ENCODE results near the gene BCL2L15.
"Not testable (repeated sequence)": the region's sequence is repeated elsewhere in the genome, so short reads cannot be mapped to it uniquely, and the experiment has no call there.

Gene BCL2L15

GRCh38 chr1:113854234-113854633 lies 33.1 kb downstream of the BCL2L15 start:
- no peaks in the 10 kb centered on the region for H3K36me3 ChIP-seq (ENCODE audit: control insufficient read depth in 2 of 2, insufficient read depth in 1 of 2, low read length in 2 of 2)
- ChIA-PET CTCF (no interaction called here), POLR2A (no interaction called here)
- no peaks in the 10 kb centered on the region for H3K4me1 ChIP-seq (ENCODE audit: control insufficient read depth, insufficient read depth, low read length)
- H3K9me3 ChIP-seq (ENCODE audit: control insufficient read depth, insufficient read depth, low read depth, low read length): no peaks in the 10 kb centered on the region
- no peak for TF ChIP-seq ZNF214 (tag by site-specific recombination; IDR thresholded peaks at IDR 0.05; ENCODE audit: borderline replicate concordance)
- no peak for TF ChIP-seq ZNF777 (tag by site-specific recombination; IDR thresholded peaks at IDR 0.05; ENCODE audit: borderline replicate concordance)
- no peak for TF ChIP-seq ZNF341 (tag by site-specific recombination; IDR thresholded peaks at IDR 0.05; ENCODE audit: low read depth)
- no peak for TF ChIP-seq ZNF488 (tag by site-specific recombination; IDR thresholded peaks at IDR 0.05)
- TF ChIP-seq ZNF830 (tag by site-specific recombination; IDR thresholded peaks at IDR 0.05; ENCODE audit: low read depth): no peak
- no peak for TF ChIP-seq ZBTB26 (tag by site-specific recombination; optimal IDR thresholded peaks at IDR 0.05)
- no peak for TF ChIP-seq ZNF501 (tag by site-specific recombination; IDR thresholded peaks at IDR 0.05)
- no peak for TF ChIP-seq ZNF394 (tag by site-specific recombination; IDR thresholded peaks at IDR 0.05; ENCODE audit: borderline replicate concordance)
- no peak overlapping the region for H3K27ac ChIP-seq (ENCODE audit: extremely low read depth, low read depth, low read length)
- no peak overlapping the region for H3K4me3 ChIP-seq (ENCODE audit: low read depth, low read length)

GRCh38 chr1:113852694-113853093 lies 34.7 kb downstream of the BCL2L15 start:
- POLR2A ChIA-PET; H3K27ac ChIP-seq (ENCODE audit: extremely low read depth, low read depth, low read length); H3K36me3 ChIP-seq (ENCODE audit: control insufficient read depth in 2 of 2, insufficient read depth in 1 of 2, low read length in 2 of 2); H3K9me3 ChIP-seq (ENCODE audit: control insufficient read depth, insufficient read depth, low read depth, low read length); H3K4me3 ChIP-seq (ENCODE audit: low read depth, low read length); H3K4me1 ChIP-seq (ENCODE audit: control insufficient read depth, insufficient read depth, low read length): not testable (repeated sequence)
- CTCF ChIA-PET: interaction anchor here (0.6 kb wide), 1 partner anchor 636 kb away, joined by 3 read pairs; no protein-coding TSS in a partner anchor

GRCh38 chr1:113850127-113850796 lies 37.1 kb downstream of the BCL2L15 start:
- POLR2A ChIA-PET: no interaction called here
- CTCF ChIA-PET: no interaction called here
- Histone ChIP-seq H3K4me1 (ENCODE audit: control insufficient read depth, insufficient read depth, low read length) (no peaks in the 10 kb centered on the region), H3K4me3 (ENCODE audit: low read depth, low read length) (no peak overlapping the region), H3K36me3 (ENCODE audit: control insufficient read depth in 2 of 2, insufficient read depth in 1 of 2, low read length in 2 of 2) (no peaks in the 10 kb centered on the region), H3K9me3 (ENCODE audit: control insufficient read depth, insufficient read depth, low read depth, low read length) (no peaks in the 10 kb centered on the region), H3K27ac (ENCODE audit: extremely low read depth, low read depth, low read length) (no peak overlapping the region)
- TF ChIP-seq ZNF624 (tag by site-specific recombination; IDR thresholded peaks at IDR 0.05) (no peak), ZNF530 (tag by site-specific recombination; IDR thresholded peaks at IDR 0.05; ENCODE audit: low read depth) (no peak), ZNF366 (tag by site-specific recombination; conservative IDR thresholded peaks at IDR 0.05) (peak; percentile 91), ZNF274 (IDR thresholded peaks at IDR 0.05; ENCODE audit: low read length) (no peak), ZNF274 (tag by site-specific recombination; IDR thresholded peaks at IDR 0.05; ENCODE audit: borderline replicate concordance) (no peak), ZBTB20 (tag by site-specific recombination; IDR thresholded peaks at IDR 0.05) (no peak), ZNF350 (tag by site-specific recombination; IDR thresholded peaks at IDR 0.05) (no peak)

GRCh38 chr1:113849072-113849471 lies 38.3 kb downstream of the BCL2L15 start:
- Histone ChIP-seq H3K9me3 (ENCODE audit: control insufficient read depth, insufficient read depth, low read depth, low read length) (no peaks in the 10 kb centered on the region), H3K36me3 (ENCODE audit: control insufficient read depth in 2 of 2, insufficient read depth in 1 of 2, low read length in 2 of 2) (no peaks in the 10 kb centered on the region), H3K4me1 (ENCODE audit: control insufficient read depth, insufficient read depth, low read length) (no peaks in the 10 kb centered on the region), H3K4me3 (ENCODE audit: low read depth, low read length) (no peak overlapping the region), H3K27ac (ENCODE audit: extremely low read depth, low read depth, low read length) (no peak overlapping the region)
- POLR2A ChIA-PET: no interaction called here
- CTCF ChIA-PET: no interaction called here
- TF ChIP-seq ZNF768 (tag by site-specific recombination; IDR thresholded peaks at IDR 0.05): no peak
